Stimulated activated CD4-positive, alpha-beta T cell treated with anti-CD3 and anti-CD28 coated beads, Interleukin-15, amount 100 ng/mL, for 1 hour (primary cell): ENCODE results near the gene RIPK4.
"Not testable (repeated sequence)": the region's sequence is repeated elsewhere in the genome, so short reads cannot be mapped to it uniquely, and the experiment has no call there.

Experiments used
- DNase-seq, 2 donors: peaks; one replicate each; pipeline ENCODE4 v3.0.0-alpha.2; 2020; ENCODE audit warnings: low read depth in 1 of 2, low spot score in 1 of 2

Gene RIPK4

GRCh38 chr21:41795726-41796125 lies 28.9 kb upstream of the RIPK4 start:
- DNase-seq = no peak

GRCh38 chr21:41794600-41794999 lies 27.7 kb upstream of the RIPK4 start:
- DNase-seq = no peak

- DNase-seq = no peak
Observed at GRCh38 chr21:41792711-41793110, 25.9 kb upstream of the RIPK4 start.

- no peak for DNase-seq
Observed at GRCh38 chr21:41786509-41786987, 19.7 kb upstream of the RIPK4 start.

- DNase-seq = not testable (repeated sequence)
Observed at GRCh38 chr21:41785262-41785661, 18.4 kb upstream of the RIPK4 start.

GRCh38 chr21:41784456-41785102 lies 17.7 kb upstream of the RIPK4 start:
- no peak for DNase-seq

- no peak for DNase-seq
Observed at GRCh38 chr21:41783476-41784180, 16.8 kb upstream of the RIPK4 start.

GRCh38 chr21:41781050-41781410 lies 14.2 kb upstream of the RIPK4 start:
- DNase-seq = no peak

GRCh38 chr21:41780337-41781049 lies 13.6 kb upstream of the RIPK4 start:
- DNase-seq = no peak

GRCh38 chr21:41779659-41780058 lies 12.8 kb upstream of the RIPK4 start:
- DNase-seq = no peak

- DNase-seq = no peak
Observed at GRCh38 chr21:41778930-41779600, 12.2 kb upstream of the RIPK4 start.

GRCh38 chr21:41777951-41778815 lies 11.3 kb upstream of the RIPK4 start:
- no peak for DNase-seq

GRCh38 chr21:41776778-41777177 lies 9.9 kb upstream of the RIPK4 start:
- no peak for DNase-seq

GRCh38 chr21:41775149-41775472 lies 8.3 kb upstream of the RIPK4 start:
- DNase-seq = no peak

GRCh38 chr21:41774467-41775148 lies 7.8 kb upstream of the RIPK4 start:
- no peak for DNase-seq

GRCh38 chr21:41772351-41773080 lies 5.7 kb upstream of the RIPK4 start:
- DNase-seq = no peak

GRCh38 chr21:41771625-41771945 lies 4.7 kb upstream of the RIPK4 start:
- DNase-seq = no peak

- DNase-seq = no peak
Observed at GRCh38 chr21:41770901-41771624, 4.2 kb upstream of the RIPK4 start.

GRCh38 chr21:41769933-41770332 lies 3.1 kb upstream of the RIPK4 start:
- no peak for DNase-seq
